HG02759 (cell line): Measurements from ENCODE around the gene ZBTB12.
A peak's percentile ranks its signal among the peaks of the same experiment; 100 is the strongest.
"Not testable (repeated sequence)": the region's sequence is repeated elsewhere in the genome, so short reads cannot be mapped to it uniquely, and the experiment has no call there.

ENCODE experiments used
- ATAC-seq: cut with Tn5 transposase; IDR thresholded peaks from one replicate; pipeline ENCODE4 v1.9.1; 2021; ENCODE audit warnings: mild to moderate bottlenecking, moderate library complexity; ENCODE audit not compliant: unreplicated experiment

The ZBTB12 gene, protein sequence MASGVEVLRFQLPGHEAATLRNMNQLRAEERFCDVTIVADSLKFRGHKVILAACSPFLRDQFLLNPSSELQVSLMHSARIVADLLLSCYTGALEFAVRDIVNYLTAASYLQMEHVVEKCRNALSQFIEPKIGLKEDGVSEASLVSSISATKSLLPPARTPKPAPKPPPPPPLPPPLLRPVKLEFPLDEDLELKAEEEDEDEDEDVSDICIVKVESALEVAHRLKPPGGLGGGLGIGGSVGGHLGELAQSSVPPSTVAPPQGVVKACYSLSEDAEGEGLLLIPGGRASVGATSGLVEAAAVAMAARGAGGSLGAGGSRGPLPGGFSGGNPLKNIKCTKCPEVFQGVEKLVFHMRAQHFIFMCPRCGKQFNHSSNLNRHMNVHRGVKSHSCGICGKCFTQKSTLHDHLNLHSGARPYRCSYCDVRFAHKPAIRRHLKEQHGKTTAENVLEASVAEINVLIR

GRCh38 chr6:31901953-31902643 is at the start of gene ZBTB12:
Gene ZBTB12 (minus strand): TSS chr6:31902086. CDS start chr6:31901305, 781 bp downstream.
- ATAC-seq, result peak; percentile 68

GRCh38 chr6:31949926-31950548 is 48.2 kb upstream of the ZBTB12 start:
- no peak for ATAC-seq

GRCh38 chr6:31948753-31949413 is 47.0 kb upstream of the ZBTB12 start:
- ATAC-seq, result no peak

- no peak for ATAC-seq
Measured at GRCh38 chr6:31948306-31948705, 46.4 kb upstream of the ZBTB12 start.

GRCh38 chr6:31947864-31948263 is 46.0 kb upstream of the ZBTB12 start:
- ATAC-seq, result no peak

GRCh38 chr6:31947070-31947675 is 45.3 kb upstream of the ZBTB12 start:
- no peak for ATAC-seq

GRCh38 chr6:31946370-31946885 is 44.5 kb upstream of the ZBTB12 start:
- no peak for ATAC-seq

DNA sequence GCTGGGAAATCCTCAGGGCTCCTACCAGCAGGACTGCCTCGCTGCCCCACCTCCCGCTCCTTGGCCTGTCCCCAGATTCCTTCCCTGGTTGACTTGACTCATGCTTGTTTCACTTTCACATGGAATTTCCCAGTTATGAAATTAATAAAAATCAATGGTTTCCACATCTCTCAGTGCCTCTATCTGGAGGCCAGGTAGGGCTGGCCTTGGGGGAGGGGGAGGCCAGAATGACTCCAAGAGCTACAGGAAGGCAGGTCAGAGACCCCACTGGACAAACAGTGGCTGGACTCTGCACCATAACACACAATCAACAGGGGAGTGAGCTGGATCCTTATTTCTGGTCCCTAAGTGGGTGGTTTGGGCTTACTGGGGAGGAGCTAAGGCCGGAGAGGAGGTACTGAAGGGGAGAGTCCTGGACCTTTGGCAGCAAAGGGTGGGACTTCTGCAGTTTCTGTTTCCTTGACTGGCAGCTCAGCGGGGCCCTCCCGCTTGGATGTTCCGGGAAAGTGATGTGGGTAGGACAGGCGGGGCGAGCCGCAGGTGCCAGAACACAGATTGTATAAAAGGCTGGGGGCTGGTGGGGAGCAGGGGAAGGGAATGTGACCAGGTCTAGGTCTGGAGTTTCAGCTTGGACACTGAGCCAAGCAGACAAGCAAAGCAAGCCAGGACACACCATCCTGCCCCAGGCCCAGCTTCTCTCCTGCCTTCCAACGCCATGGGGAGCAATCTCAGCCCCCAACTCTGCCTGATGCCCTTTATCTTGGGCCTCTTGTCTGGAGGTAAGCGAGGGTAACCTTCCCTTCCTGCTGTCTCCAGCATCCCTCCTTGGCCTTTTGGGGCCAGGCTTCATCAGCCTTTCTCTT is 43.9 kb upstream of the ZBTB12 start, which contains the start of gene CFB:
Gene CFB, plus strand, starts transcription at position 589 of the 863 bp plus-strand sequence. Its CDS starts 127 bp downstream, at position 716.
- ATAC-seq, result no peak

DNA sequence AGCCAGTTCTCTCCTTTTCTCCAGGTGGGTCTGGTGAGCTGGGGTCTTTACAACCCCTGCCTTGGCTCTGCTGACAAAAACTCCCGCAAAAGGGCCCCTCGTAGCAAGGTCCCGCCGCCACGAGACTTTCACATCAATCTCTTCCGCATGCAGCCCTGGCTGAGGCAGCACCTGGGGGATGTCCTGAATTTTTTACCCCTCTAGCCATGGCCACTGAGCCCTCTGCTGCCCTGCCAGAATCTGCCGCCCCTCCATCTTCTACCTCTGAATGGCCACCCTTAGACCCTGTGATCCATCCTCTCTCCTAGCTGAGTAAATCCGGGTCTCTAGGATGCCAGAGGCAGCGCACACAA is 43.2 kb upstream of the ZBTB12 start:
- no peak for ATAC-seq

- ATAC-seq, result no peak
Measured at GRCh38 chr6:31943742-31944141, 41.9 kb upstream of the ZBTB12 start.

- no peak for ATAC-seq
Measured at GRCh38 chr6:31940256-31940664, 38.4 kb upstream of the ZBTB12 start.

GRCh38 chr6:31935823-31936222 is 33.9 kb upstream of the ZBTB12 start:
- ATAC-seq, result no peak

- no peak for ATAC-seq
Measured at GRCh38 chr6:31935021-31935420, 33.1 kb upstream of the ZBTB12 start.

GRCh38 chr6:31933537-31933936 is 31.7 kb upstream of the ZBTB12 start:
- no peak for ATAC-seq

DNA sequence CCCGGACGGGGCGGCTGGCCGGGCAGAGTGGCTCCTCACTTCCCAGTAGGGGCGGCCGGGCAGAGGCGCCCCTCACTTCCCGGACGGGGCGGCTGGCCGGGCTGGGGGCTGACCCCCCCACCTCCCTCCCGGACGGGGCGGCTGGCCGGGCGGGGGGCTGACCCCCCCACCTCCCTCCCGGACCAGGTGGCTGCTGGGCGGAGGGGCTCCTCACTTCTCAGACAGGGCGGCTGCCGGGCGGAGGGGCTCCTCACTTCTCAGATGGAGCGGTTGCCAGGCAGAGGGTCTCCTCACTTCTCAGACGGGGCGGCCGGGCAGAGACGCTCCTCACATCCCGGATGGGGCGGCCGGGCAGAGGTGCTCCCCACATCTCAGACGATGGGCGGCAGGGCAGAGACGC is 30.3 kb upstream of the ZBTB12 start:
- not testable (repeated sequence) for ATAC-seq

DNA sequence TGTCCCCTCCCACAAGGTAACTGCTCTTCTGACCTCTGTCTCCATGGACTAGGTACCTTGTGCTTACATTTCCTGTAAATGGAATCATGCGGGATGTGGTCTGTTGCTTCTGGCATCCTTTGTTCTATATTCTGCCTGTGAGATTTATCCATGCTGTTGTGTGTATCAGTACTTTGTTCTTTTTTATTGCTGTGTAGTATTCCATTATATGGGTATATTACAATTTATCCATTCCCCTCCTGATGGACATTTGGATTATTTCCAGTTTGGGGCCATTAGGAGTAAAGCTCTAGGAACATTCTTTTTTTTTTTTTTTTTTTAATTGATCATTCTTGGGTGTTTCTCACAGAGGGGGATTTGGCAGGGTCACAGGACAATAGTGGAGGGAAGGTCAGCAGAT is 29.1 kb upstream of the ZBTB12 start:
- ATAC-seq, result no peak

GRCh38 chr6:31928672-31928939 is 26.7 kb upstream of the ZBTB12 start:
- ATAC-seq, result no peak

DNA sequence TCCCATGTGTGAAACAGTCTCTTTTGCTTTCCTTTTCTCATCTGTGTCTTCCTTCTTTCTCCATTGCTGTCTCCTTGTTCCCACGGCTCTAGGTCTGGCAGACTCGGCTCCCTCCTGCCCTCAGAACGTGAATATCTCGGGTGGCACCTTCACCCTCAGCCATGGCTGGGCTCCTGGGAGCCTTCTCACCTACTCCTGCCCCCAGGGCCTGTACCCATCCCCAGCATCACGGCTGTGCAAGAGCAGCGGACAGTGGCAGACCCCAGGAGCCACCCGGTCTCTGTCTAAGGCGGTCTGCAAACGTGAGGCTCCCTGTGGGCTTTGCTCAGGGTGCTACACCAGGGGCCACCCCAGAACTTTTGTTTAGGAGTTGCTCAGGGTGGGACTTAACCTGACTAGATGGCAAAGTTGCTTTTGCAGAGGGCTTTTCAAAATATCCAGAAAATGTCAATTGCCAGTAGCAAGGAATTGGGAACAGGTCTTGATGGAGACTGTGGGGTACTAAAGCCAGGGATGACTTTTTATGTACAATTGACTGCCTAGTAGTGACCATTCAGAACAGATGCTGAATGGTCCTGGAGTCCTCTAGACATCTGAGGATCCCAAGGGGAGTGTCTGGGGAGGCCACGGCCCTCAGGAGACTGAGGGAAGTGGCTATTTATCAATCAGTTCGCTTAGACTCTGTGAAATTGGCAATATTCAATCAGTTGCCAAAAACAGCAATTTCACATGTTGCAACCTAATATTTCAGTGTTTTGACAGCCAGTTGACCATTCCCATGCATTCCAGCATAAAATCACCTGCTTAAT is 26.2 kb upstream of the ZBTB12 start:
- no peak for ATAC-seq
